Bronchial epithelial cell (primary cell): Measurements from ENCODE around the gene GOLGA8S. TPM values are rescaled to one million over a fixed set of nuclear protein-coding genes. Genes with fewer than 3 reads are reported as not detected.
"Not testable (repeated sequence)": the region's sequence is repeated elsewhere in the genome, so short reads cannot be mapped to it uniquely, and the experiment has no call there.

Experiments
- DNase-seq: peaks from one replicate; pipeline ENCODE4 v3.0.0-alpha.2; 2010; ENCODE audit warnings: low read depth
- FAIRE-seq: peaks from 2 replicates; lab custom pipeline; 2011; peaks lifted over from hg19 to GRCh38; lab: Jason Lieb, UNC
- H3K27me3 ChIP-seq: 2 replicates; pipeline ENCODE4 v1.5.1; 2011; ENCODE audit warnings: low read length; ENCODE audit not compliant: control insufficient read depth, insufficient read depth
- H3K36me3 ChIP-seq: 2 replicates; pipeline ENCODE4 v1.5.1; 2011; ENCODE audit warnings: low read length; ENCODE audit not compliant: control insufficient read depth, insufficient read depth
- H3K4me3 ChIP-seq: 2 replicates; pipeline ENCODE4 v1.5.1; 2011; ENCODE audit warnings: mild to moderate bottlenecking, low read depth, low read length, control low read depth
- CTCF ChIP-seq: IDR thresholded peaks from 2 replicates; pipeline ENCODE4 v1.5.1; 2011; ENCODE audit warnings: mild to moderate bottlenecking, moderate library complexity, low read length, control low read depth, inconsistent platforms; ENCODE audit not compliant: insufficient read depth, severe bottlenecking
- total RNA-seq: library from RNA; depleted of rRNA; stranded (reverse); fragments of >200 nt; gene quantifications from 2 replicates; pipeline ENCODE4 v1.2.1, GENCODE V29; 2014

Gene GOLGA8S
- total RNA-seq, 1 donor from 2014 or later = not detected

- no peaks in the 10 kb centered on the region for H3K27me3 ChIP-seq
- H3K4me3 ChIP-seq = no peak overlapping the region
- no peaks in the 10 kb centered on the region for H3K36me3 ChIP-seq
- FAIRE-seq (no peak), DNase-seq (no peak)
- TF ChIP-seq CTCF = no peak
Measured at GRCh38 chr15:23402140-23402539, 47.6 kb downstream of the GOLGA8S start.

GRCh38 chr15:23402544-23402943 lies 48.0 kb downstream of the GOLGA8S start:
- no peak for TF ChIP-seq CTCF
- H3K4me3 ChIP-seq = no peak overlapping the region
- no peaks in the 10 kb centered on the region for H3K27me3 ChIP-seq
- FAIRE-seq = peak; percentile 79
- H3K36me3 ChIP-seq = no peaks in the 10 kb centered on the region
- no peak for DNase-seq

- H3K27me3 ChIP-seq = no peaks in the 10 kb centered on the region
- H3K4me3 ChIP-seq = no peak overlapping the region
- no peak for FAIRE-seq
- H3K36me3 ChIP-seq = no peaks in the 10 kb centered on the region
- DNase-seq = no peak
- no peak for TF ChIP-seq CTCF
Measured at GRCh38 chr15:23403550-23403949, 49.0 kb downstream of the GOLGA8S start.

- H3K4me3 ChIP-seq = no peak overlapping the region
- DNase-seq (no peak), FAIRE-seq (no peak)
- no peaks in the 10 kb centered on the region for H3K36me3 ChIP-seq
- TF ChIP-seq CTCF = no peak
- H3K27me3 ChIP-seq = no peaks in the 10 kb centered on the region
Measured at GRCh38 chr15:23411841-23412240, 57.3 kb downstream of the GOLGA8S start.

GRCh38 chr15:23412881-23413600 lies 58.5 kb downstream of the GOLGA8S start:
- H3K27me3 ChIP-seq, FAIRE-seq, H3K36me3 ChIP-seq, DNase-seq, H3K4me3 ChIP-seq: not testable (repeated sequence)

Other genes with a start within 250 kb of the GOLGA8S start
- not detected in 2 replicates for gene GOLGA6L1, start 217.9 kb upstream of the GOLGA8S start, total RNA-seq
- not detected in 2 replicates for gene GOLGA6L26, start 20.6 kb upstream of the GOLGA8S start, total RNA-seq
- gene GOLGA6L2, start 92.5 kb downstream of the GOLGA8S start, total RNA-seq = not detected in 2 replicates
- not detected in 2 replicates for gene MKRN3, start 210.9 kb downstream of the GOLGA8S start, total RNA-seq